Erythroblast (primary cell): ENCODE results near the gene PADI4.

Experiments used
- GATA1 ChIP-seq: IDR thresholded peaks from 2 replicates; pipeline ENCODE4 v1.6.1; 2011; ENCODE audit warnings: low read depth, mild to moderate bottlenecking, control low read depth, low read length, moderate library complexity
- POLR2A ChIP-seq: IDR thresholded peaks from 2 replicates; pipeline ENCODE4 v1.6.1; 2011; ENCODE audit warnings: mild to moderate bottlenecking, low read length

- TF ChIP-seq POLR2A (no peak), GATA1 (no peak)
Measured at GRCh38 chr1:17330856-17331255, 22.9 kb downstream of the PADI4 start.
